H9 (cell line): ENCODE data around the gene CCM2. TPM values are rescaled to one million over a fixed set of nuclear protein-coding genes. Genes with fewer than 3 reads are reported as not detected.

Experiments
- DNase-seq: peaks from one replicate; pipeline ENCODE4 v3.0.0-alpha.2; 2017
- H2AFZ ChIP-seq: one replicate; pipeline ENCODE4 v1.6.1; 2013; ENCODE audit warnings: mild to moderate bottlenecking, low read length, control low read depth, moderate library complexity
- H2AK5ac ChIP-seq: 2 replicates; pipeline ENCODE4 v1.6.1; 2013; ENCODE audit warnings: low read length, control low read depth, mixed read lengths; ENCODE audit not compliant: insufficient read length
- H2BK120ac ChIP-seq: one replicate; pipeline ENCODE4 v1.6.1; 2013; ENCODE audit warnings: low read depth, mild to moderate bottlenecking, low read length, control low read depth, inconsistent platforms; ENCODE audit not compliant: poor library complexity, severe bottlenecking
- H2BK12ac ChIP-seq: 2 replicates; pipeline ENCODE4 v1.6.1; 2013; ENCODE audit warnings: low read length, control low read depth, mixed read lengths, low read depth; ENCODE audit not compliant: insufficient read length
- H2BK15ac ChIP-seq: 2 replicates; pipeline ENCODE4 v1.6.1; 2013; ENCODE audit warnings: low read depth, low read length, control low read depth
- H2BK20ac ChIP-seq: one replicate; pipeline ENCODE4 v1.6.1; 2013; ENCODE audit warnings: low read depth, mild to moderate bottlenecking, low read length, control low read depth, inconsistent platforms; ENCODE audit not compliant: poor library complexity, severe bottlenecking
- H2BK5ac ChIP-seq: 2 replicates; pipeline ENCODE4 v1.6.1; 2013; ENCODE audit warnings: low read length, control low read depth, mixed read lengths; ENCODE audit not compliant: insufficient read length
- H3K14ac ChIP-seq: 2 replicates; pipeline ENCODE4 v1.6.1; 2013; ENCODE audit warnings: low read length, control low read depth; ENCODE audit not compliant: insufficient read depth
- H3K18ac ChIP-seq: 2 replicates; pipeline ENCODE4 v1.6.1; 2013; ENCODE audit warnings: low read depth, mild to moderate bottlenecking, mixed read lengths, low read length, control low read depth; ENCODE audit not compliant: insufficient read length
- H3K23ac ChIP-seq: 2 replicates; pipeline ENCODE4 v1.6.1; 2013; ENCODE audit warnings: low read length, control low read depth, mixed read lengths, low read depth; ENCODE audit not compliant: insufficient read length
- H3K23me2 ChIP-seq: 2 replicates; pipeline ENCODE4 v1.6.1; 2013; ENCODE audit warnings: low read depth, mild to moderate bottlenecking, mixed read lengths, low read length, control low read depth; ENCODE audit not compliant: insufficient read length, poor library complexity, severe bottlenecking
- H3K27ac ChIP-seq: 2 replicates; pipeline ENCODE4 v1.5.1; 2013; ENCODE audit warnings: low read length, control low read depth, mixed read lengths, low read depth; ENCODE audit not compliant: insufficient read length
- H3K27me3 ChIP-seq: 2 replicates; pipeline ENCODE4 v1.6.1; 2013; ENCODE audit warnings: low read length, control low read depth, inconsistent platforms; ENCODE audit not compliant: insufficient read depth
- H3K4ac ChIP-seq: 2 replicates; pipeline ENCODE4 v1.6.1; 2013; ENCODE audit warnings: low read depth, mild to moderate bottlenecking, control low read depth, inconsistent platforms, low read length, moderate library complexity
- H3K4me1 ChIP-seq: 2 replicates; pipeline ENCODE4 v1.6.1; 2013; ENCODE audit warnings: low read length, control low read depth, inconsistent platforms; ENCODE audit not compliant: insufficient read depth
- H3K4me2 ChIP-seq: 2 replicates; pipeline ENCODE4 v1.6.1; 2013; ENCODE audit warnings: low read length, control low read depth, mixed read lengths; ENCODE audit not compliant: insufficient read length, insufficient read depth
- H3K56ac ChIP-seq: 2 replicates; pipeline ENCODE4 v1.6.1; 2013; ENCODE audit warnings: low read depth, mild to moderate bottlenecking, mixed read lengths, low read length, control low read depth; ENCODE audit not compliant: insufficient read length
- H3K79me1 ChIP-seq: 2 replicates; pipeline ENCODE4 v1.6.1; 2013; ENCODE audit warnings: low read depth, mild to moderate bottlenecking, moderate library complexity, low read length, control low read depth, inconsistent platforms; ENCODE audit not compliant: insufficient read depth, poor library complexity, severe bottlenecking
- H3K79me2 ChIP-seq: 2 replicates; pipeline ENCODE4 v1.6.1; 2013; ENCODE audit warnings: low read length, control low read depth, inconsistent platforms; ENCODE audit not compliant: insufficient read depth
- H3K9ac ChIP-seq: 2 replicates; pipeline ENCODE4 v1.6.1; 2013; ENCODE audit warnings: low read length, control low read depth, mixed read lengths; ENCODE audit not compliant: insufficient read length; ENCODE audit errors: extremely low read depth
- H3K9me3 ChIP-seq: one replicate; pipeline ENCODE4 v1.6.1; 2013; ENCODE audit warnings: low read depth, low read length, inconsistent platforms; ENCODE audit not compliant: control insufficient read depth
- H3T11ph ChIP-seq: one replicate; pipeline ENCODE4 v1.6.1; 2013; ENCODE audit warnings: mild to moderate bottlenecking, low read length, control low read depth, inconsistent platforms
- H4K20me1 ChIP-seq: one replicate; pipeline ENCODE4 v1.6.1; 2013; ENCODE audit not compliant: control insufficient read depth, insufficient read length, insufficient read depth
- H4K5ac ChIP-seq: 2 replicates; pipeline ENCODE4 v1.6.1; 2013; ENCODE audit warnings: low read depth, mild to moderate bottlenecking, mixed read lengths, low read length, control low read depth; ENCODE audit not compliant: insufficient read length
- H4K8ac ChIP-seq: replicated peaks from 2 replicates; pipeline ENCODE4 v1.6.1; 2013; ENCODE audit warnings: low read length, control low read depth, mixed read lengths, low read depth; ENCODE audit not compliant: insufficient read length
- H4K91ac ChIP-seq: 2 replicates; pipeline ENCODE4 v1.6.1; 2013; ENCODE audit warnings: low read depth, mild to moderate bottlenecking, moderate library complexity, mixed read lengths, low read length, control low read depth; ENCODE audit not compliant: insufficient read length
- H3K27ac Mint-ChIP-seq, 3 experiments: 2 replicates in 2 of 3; 3 replicates in 1 of 3; pipeline ENCODE4 v1.8.0; 2020 to 2021; ENCODE audit warnings: mixed read lengths in 3 of 3, mild to moderate bottlenecking in 1 of 3, moderate library complexity in 1 of 3
- H3K27me3 Mint-ChIP-seq: 2 replicates; pipeline ENCODE4 v1.8.0; 2021; ENCODE audit warnings: low read depth, mild to moderate bottlenecking, moderate library complexity, mixed read lengths
- H3K36me3 Mint-ChIP-seq, 3 experiments: 2 replicates in 2 of 3; 3 replicates in 1 of 3; pipeline ENCODE4 v1.8.0; 2020 to 2021; ENCODE audit warnings: low read depth in 3 of 3, mixed read lengths in 3 of 3; ENCODE audit not compliant: insufficient read depth in 1 of 3
- H3K4me1 Mint-ChIP-seq, 2 experiments: 2 replicates each; pipeline ENCODE4 v1.8.0; 2020; ENCODE audit warnings: mixed read lengths in 2 of 2
- H3K4me3 Mint-ChIP-seq, 2 experiments: 2 replicates in 1 of 2; 3 replicates in 1 of 2; pipeline ENCODE4 v1.8.0; 2020 to 2021; ENCODE audit warnings: mild to moderate bottlenecking in 2 of 2, mixed read lengths in 2 of 2, moderate library complexity in 1 of 2
- H3K9me3 Mint-ChIP-seq, 2 experiments: 2 replicates in 1 of 2; 3 replicates in 1 of 2; pipeline ENCODE4 v1.8.0; 2020; ENCODE audit warnings: mild to moderate bottlenecking in 2 of 2, mixed read lengths in 2 of 2, moderate library complexity in 1 of 2
- WGBS: extraction: QIAGEN DNeasy Blood & Tissue Kit; methylation state at CpG from one replicate; pipeline ENCODE4 v1.1.7; 2013; ENCODE audit warnings: missing lambda C conversion rate, low lambda C conversion rate, mixed read lengths; ENCODE audit not compliant: insufficient read length; ENCODE audit errors: extremely low coverage; 5-methylcytosine and 5-hydroxymethylcytosine counted together
- total RNA-seq: library from RNA; stranded (reverse); gene quantifications from 2 replicates; pipeline ENCODE4 v1.2.1, GENCODE V29; 2021
- TF ChIP-seq, protein P1 (sequence below): fragments of 200-600 bp; sonication (generic); conservative IDR thresholded peaks from 3 replicates; pipeline ENCODE4 v1.8.0; 2021; ENCODE audit warnings: antibody characterized with exemption, mild to moderate bottlenecking

CCM2 gene
- total RNA-seq, 1 experiment from 2014 or later, result 30.4 TPM

DNA sequence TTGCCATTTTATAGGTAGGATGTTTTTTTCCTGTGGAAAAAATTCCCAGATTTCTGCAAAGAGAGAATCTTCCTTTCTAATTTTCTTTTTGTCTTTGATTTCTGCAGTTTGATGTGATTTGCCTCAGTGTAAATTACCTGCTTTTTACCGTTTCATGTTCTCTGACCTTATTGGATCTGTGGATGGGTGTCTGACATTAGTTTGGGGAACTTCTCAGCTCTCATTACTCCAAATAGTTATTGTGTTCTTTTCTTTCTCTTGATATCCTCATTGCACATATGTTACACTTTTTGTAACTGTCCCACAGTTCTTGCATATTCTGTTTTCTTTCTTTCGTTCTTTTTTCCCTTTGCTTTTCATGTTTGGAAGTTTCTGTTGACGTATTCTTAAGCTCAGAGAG lies 60.3 kb downstream of the CCM2 start:
- H2AK5ac ChIP-seq, result no peak overlapping the region
- H2BK5ac ChIP-seq, result no peak overlapping the region
- no peak overlapping the region for H3K9ac ChIP-seq
- no peak overlapping the region for H3K4me3 Mint-ChIP-seq
- H3K79me2 ChIP-seq, result peaks cover 1% of the 10 kb centered on the region; the same call in 1 of the 2 replicates
- H3K27me3 Mint-ChIP-seq, result no peaks in the 10 kb centered on the region
- H2BK15ac ChIP-seq, result no peak overlapping the region
- H4K5ac ChIP-seq, result no peak overlapping the region
- no peak overlapping the region for H4K91ac ChIP-seq
- no peak overlapping the region for H2AFZ ChIP-seq
- no peak overlapping the region for H2BK20ac ChIP-seq
- H2BK12ac ChIP-seq, result no peak overlapping the region
- H3T11ph ChIP-seq, result no peak overlapping the region
- no peak overlapping the region for H3K18ac ChIP-seq
- no peaks in the 10 kb centered on the region for H3K9me3 Mint-ChIP-seq
- no peaks in the 10 kb centered on the region for H3K27me3 ChIP-seq
- H3K14ac ChIP-seq, result no peak overlapping the region
- no CpG with 5 or more reads among the region's 3 CpGs for WGBS
- no peaks in the 10 kb centered on the region for H3K9me3 ChIP-seq
- 0 out of 7 replicates have a peak overlapping the region, but pooled peaks of 1 of the 3 experiments have one; percentile 5 for H3K27ac Mint-ChIP-seq
- no peak overlapping the region for H3K27ac ChIP-seq
- no peaks in the 10 kb centered on the region for H3K4me1 Mint-ChIP-seq
- no peak overlapping the region for H3K23ac ChIP-seq
- DNase-seq, result no peak
- no peak overlapping the region for H4K8ac ChIP-seq
- no peak overlapping the region for H3K4ac ChIP-seq
- no peak overlapping the region for H2BK120ac ChIP-seq
- no peaks in the 10 kb centered on the region for H3K79me1 ChIP-seq
- H3K23me2 ChIP-seq, result no peaks in the 10 kb centered on the region
- no peaks in the 10 kb centered on the region for H4K20me1 ChIP-seq
- TF ChIP-seq, protein P1, sequence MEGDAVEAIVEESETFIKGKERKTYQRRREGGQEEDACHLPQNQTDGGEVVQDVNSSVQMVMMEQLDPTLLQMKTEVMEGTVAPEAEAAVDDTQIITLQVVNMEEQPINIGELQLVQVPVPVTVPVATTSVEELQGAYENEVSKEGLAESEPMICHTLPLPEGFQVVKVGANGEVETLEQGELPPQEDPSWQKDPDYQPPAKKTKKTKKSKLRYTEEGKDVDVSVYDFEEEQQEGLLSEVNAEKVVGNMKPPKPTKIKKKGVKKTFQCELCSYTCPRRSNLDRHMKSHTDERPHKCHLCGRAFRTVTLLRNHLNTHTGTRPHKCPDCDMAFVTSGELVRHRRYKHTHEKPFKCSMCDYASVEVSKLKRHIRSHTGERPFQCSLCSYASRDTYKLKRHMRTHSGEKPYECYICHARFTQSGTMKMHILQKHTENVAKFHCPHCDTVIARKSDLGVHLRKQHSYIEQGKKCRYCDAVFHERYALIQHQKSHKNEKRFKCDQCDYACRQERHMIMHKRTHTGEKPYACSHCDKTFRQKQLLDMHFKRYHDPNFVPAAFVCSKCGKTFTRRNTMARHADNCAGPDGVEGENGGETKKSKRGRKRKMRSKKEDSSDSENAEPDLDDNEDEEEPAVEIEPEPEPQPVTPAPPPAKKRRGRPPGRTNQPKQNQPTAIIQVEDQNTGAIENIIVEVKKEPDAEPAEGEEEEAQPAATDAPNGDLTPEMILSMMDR, result no peak
- no peak overlapping the region for H3K56ac ChIP-seq
- no peaks in the 10 kb centered on the region for H3K4me1 ChIP-seq
- H3K36me3 Mint-ChIP-seq, result peaks cover 0 to 16% (median 7%) of the 10 kb centered on the region in 3 experiments; a peak in 6 of 7 replicates
- H3K4me2 ChIP-seq, result no peak overlapping the region
